ENCODE measurements around the gene IFIT3. TPM values are rescaled to one million over a fixed set of nuclear protein-coding genes. Genes with fewer than 3 reads are reported as not detected.

Gene IFIT3
- total RNA-seq, 2 experiments from 2014 or later, result 0.17 to 0.35 TPM

DNA sequence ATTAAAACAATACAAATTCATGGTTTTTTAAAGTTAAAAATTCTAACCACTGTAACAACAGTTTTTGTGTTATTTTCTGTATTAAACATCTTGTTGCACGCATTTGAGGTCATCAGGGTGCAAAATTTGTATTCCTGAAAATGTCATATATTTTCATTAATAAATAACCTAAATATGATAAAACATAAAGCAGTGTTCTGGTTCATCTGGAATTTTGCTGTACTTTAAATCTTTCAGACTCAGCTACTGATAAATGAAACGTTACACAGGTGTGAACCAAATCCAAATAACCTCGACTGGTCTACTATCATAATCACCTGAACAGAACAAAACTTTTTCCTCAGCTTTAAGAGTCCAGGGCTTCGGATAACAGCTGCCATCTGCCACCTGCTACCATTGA lies 19.1 kb upstream of the IFIT3 start:
- TF ChIP-seq EZH2phosphoT487 (IDR thresholded peaks at IDR 0.05; ENCODE audit: borderline replicate concordance, low read depth, low read length) (no peak), CTCF (conservative IDR thresholded peaks at IDR 0.05; ENCODE audit: low read length) (no peak)
- CTCF ChIA-PET (ENCODE audit: unreplicated experiment), result no interaction called here

DNA sequence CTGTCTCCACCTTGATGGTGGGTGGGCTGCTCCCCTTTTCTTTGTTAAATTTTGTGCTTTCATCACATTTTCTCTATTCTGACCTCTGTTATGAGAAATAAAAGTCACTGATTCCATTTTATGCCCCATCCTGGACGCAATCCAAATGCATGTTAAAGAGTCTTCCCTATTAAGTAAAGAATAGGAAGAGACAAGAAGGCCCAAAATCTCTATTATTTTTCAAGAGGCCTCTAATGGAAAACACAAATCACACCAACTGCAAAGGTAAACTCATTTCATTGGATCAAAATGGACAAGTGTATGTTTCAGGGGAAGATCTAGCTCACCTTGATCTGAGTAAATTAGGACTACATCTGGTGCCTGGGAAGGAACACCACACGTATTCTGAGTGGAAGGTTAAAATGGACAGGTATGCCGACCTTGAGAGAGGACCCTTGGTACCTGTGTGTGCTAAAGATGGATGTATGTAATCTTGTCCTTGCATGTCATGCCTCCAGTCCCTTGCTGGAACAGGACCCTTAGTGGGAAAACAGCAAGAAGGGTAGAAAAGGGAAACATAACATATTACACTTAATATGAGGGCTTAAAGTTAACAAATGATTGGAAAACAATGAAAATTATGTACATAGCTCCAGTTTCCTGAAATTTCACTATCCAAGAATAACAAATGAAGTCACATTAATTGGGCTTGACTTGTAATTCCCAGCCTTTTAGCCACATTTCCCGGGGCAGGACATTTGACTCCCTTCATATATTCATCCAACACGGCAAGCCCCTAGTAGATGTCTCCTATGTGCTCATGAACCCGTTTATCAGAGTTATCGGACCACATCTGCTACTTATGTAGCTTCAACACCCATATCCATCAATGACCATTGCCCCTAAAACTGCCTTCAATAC lies 18.4 kb upstream of the IFIT3 start:
- no peaks in the 10 kb centered on the region for H3K36me3 ChIP-seq (ENCODE audit: insufficient read depth, low read length)
- no peak overlapping the region for H2AFZ ChIP-seq (ENCODE audit: low read length)
- intact Hi-C loops (cut with micrococcal nuclease; ENCODE audit: unreplicated experiment), result no loop called here
- H3K9me2 ChIP-seq (ENCODE audit: insufficient read depth, low read length), result no peaks in the 10 kb centered on the region
- ChIA-PET POLR2A (interaction anchor here (0.7 kb wide), 1 partner anchor 58 kb away, joined by 3 read pairs; the partner anchor contains the start of gene LIPA), CTCF (ENCODE audit: unreplicated experiment) (no interaction called here)
- no peak overlapping the region for H3K4me2 ChIP-seq (ENCODE audit: low read length)
- DNase-seq (ENCODE audit: low spot score), result no peak
- no peak overlapping the region for H3K4me3 ChIP-seq (ENCODE audit: low read depth, low read length, poor library complexity, severe bottlenecking)
- H3K4me1 ChIP-seq (ENCODE audit: insufficient read depth, low read length, poor library complexity, severe bottlenecking), result no peaks in the 10 kb centered on the region
- BruUV-seq (replicated peaks), result no TSS peak
- TF ChIP-seq EZH2phosphoT487 (IDR thresholded peaks at IDR 0.05; ENCODE audit: borderline replicate concordance, low read depth, low read length) (no peak), CTCF (conservative IDR thresholded peaks at IDR 0.05; ENCODE audit: low read length) (no peak)
- no peaks in the 10 kb centered on the region for H4K20me1 ChIP-seq (ENCODE audit: insufficient read depth, low read length)
- H3K9me3 ChIP-seq (ENCODE audit: low read length), result no peaks in the 10 kb centered on the region
- H3K79me2 ChIP-seq (ENCODE audit: insufficient read depth, low read depth, low read length), result no peaks in the 10 kb centered on the region
- no peak overlapping the region for H3K27ac ChIP-seq (ENCODE audit: low read depth, low read length, poor library complexity, severe bottlenecking)

More for the DNA sequence above, 19.1 kb upstream of the IFIT3 start:
- H3K9me2 ChIP-seq (ENCODE audit: insufficient read depth, low read length), result no peaks in the 10 kb centered on the region
- no peaks in the 10 kb centered on the region for H3K4me1 ChIP-seq (ENCODE audit: insufficient read depth, low read length, poor library complexity, severe bottlenecking)
- H3K9me3 ChIP-seq (ENCODE audit: low read length), result no peaks in the 10 kb centered on the region
- H3K36me3 ChIP-seq (ENCODE audit: insufficient read depth, low read length), result no peaks in the 10 kb centered on the region
- no peak overlapping the region for H3K4me2 ChIP-seq (ENCODE audit: low read length)
- POLR2A ChIA-PET, result interaction anchor here (0.7 kb wide), 1 partner anchor 57 kb away, joined by 3 read pairs; the partner anchor contains the start of gene LIPA
- H3K79me2 ChIP-seq (ENCODE audit: insufficient read depth, low read depth, low read length), result no peaks in the 10 kb centered on the region
- no peaks in the 10 kb centered on the region for H4K20me1 ChIP-seq (ENCODE audit: insufficient read depth, low read length)
- intact Hi-C loops (cut with micrococcal nuclease; ENCODE audit: unreplicated experiment), result no loop called here
- no peak overlapping the region for H3K4me3 ChIP-seq (ENCODE audit: low read depth, low read length, poor library complexity, severe bottlenecking)
- H3K27ac ChIP-seq (ENCODE audit: low read depth, low read length, poor library complexity, severe bottlenecking), result no peak overlapping the region
- BruUV-seq (replicated peaks), result no TSS peak
- H2AFZ ChIP-seq (ENCODE audit: low read length), result no peak overlapping the region
- no peak for DNase-seq (ENCODE audit: low spot score)
